HG03025 (cell line): ENCODE measurements around the gene TBC1D4.
"Not testable (repeated sequence)": the region's sequence is repeated elsewhere in the genome, so short reads cannot be mapped to it uniquely, and the experiment has no call there.

Source experiments
- ATAC-seq: cut with Tn5 transposase; IDR thresholded peaks from one replicate; pipeline ENCODE4 v1.9.1; 2021; ENCODE audit warnings: mild to moderate bottlenecking, moderate library complexity; ENCODE audit not compliant: unreplicated experiment, low FRiP score

TBC1D4 gene

DNA sequence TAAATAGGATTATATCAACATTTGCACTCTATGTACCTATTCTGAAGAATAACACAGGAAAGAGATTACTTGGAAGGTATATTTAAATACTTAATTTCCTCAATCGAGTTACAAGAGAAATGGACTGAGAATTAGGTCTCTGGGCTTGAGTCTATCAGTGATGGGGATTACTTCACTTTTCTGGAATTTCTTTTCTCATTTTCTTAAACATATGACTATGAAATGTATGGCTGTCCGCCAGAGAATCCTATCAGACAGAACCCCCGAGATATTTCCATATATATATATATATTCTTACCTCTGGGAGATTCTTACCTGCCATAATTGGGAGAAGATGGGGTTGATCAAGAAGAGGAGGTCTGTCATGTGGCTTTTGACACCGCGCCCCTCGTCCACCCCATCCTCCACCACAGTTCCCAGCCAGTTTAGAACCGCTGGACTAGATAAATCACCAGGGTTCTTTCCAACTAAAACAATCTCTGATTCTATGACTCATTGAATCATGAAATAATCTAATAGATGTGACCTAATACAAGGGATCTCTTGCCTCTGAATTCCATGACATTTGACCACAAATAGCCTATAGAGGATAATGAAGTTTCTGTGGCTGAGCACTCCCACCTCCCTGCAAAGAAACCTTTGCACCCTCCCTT, 231.3 kb downstream of the TBC1D4 start:
- ATAC-seq = no peak

GRCh38 chr13:75245578-75245977, 236.4 kb downstream of the TBC1D4 start:
- ATAC-seq = not testable (repeated sequence)

DNA sequence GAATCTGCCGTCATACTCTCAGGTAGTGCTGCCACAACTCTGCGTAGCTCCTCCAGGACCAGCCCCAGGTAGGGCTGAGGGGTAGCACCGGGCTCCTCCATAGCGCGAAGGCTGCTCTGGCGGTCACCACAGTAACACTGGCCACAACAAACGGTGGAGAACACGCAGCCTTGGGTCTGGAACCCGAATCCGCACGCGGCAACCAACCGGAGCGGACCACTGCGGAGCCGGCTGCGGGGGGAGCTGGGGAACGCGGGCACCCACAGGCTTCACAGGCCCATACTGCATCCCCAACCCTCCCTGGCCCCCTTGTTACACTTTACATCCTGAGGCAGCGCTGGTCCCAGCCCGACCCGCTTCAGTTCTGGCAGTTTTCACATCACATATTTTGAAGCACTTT, 241.7 kb downstream of the TBC1D4 start:
- not testable (repeated sequence) for ATAC-seq

DNA sequence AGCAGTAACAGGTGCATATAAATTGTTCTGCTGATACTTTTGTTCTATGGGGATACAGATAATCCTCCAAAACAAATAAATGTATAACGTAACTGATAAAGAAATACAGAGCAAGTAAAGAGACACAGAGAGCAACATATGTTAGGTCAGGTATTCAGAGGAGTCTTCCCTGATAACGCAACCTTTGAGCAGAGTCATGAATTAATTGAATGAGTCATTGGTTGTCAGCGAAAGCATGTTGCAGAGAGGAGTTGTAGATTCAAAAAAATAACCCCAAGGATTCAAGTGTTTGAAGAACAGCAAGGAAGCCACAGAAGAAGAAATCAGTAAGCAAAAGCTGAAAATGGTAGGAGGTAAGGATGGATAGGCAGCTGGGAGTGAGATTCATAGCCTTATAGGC, 245.2 kb downstream of the TBC1D4 start:
- ATAC-seq = no peak
